ENCODE measurements around the gene KIRREL1.

GRCh38 chr1:157978586-157979403, 14.7 kb upstream of the KIRREL1 start:
- no peak for TF ChIP-seq CTCF (IDR thresholded peaks at IDR 0.05; ENCODE audit: low read depth, low read length, poor library complexity, severe bottlenecking)
- no peak for TF ChIP-seq EZH2phosphoT487 (IDR thresholded peaks at IDR 0.05; ENCODE audit: borderline replicate concordance, low read length)
